Measurements from ENCODE around the gene CPEB2. TPM values are rescaled to one million over a fixed set of nuclear protein-coding genes. Genes with fewer than 3 reads are reported as not detected.

Gene CPEB2
- total and polyA plus RNA-seq, 2 of the 8 experiments (the other 6 are each of a cell fraction or from before 2014, with no cell fraction given): 0.39 to 1.9 TPM

DNA sequence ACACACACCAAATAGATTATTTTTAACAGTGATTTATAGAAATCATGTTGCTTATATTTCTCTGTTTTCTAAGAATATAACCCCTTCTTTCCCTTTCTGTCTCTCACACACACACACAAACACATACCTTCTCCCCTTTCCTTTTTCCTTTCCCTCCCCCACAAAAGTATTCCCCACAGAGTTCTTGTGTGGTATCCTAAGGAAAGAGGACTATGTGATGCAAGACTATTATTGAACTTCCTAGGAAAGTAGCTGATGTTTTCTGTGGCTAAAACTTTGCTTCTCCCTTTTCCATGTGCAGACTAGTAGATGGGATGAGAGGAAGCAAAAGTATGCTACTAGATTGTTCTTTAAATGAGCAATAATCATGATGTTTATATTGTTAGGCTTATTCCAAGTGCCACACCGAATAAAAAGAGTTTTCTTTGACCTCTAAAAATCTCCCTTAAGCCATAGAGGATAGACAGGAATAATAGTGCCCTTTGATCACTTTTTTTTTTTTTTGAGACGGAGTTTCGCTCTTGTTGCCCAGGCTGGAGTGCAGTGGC, 38.7 kb downstream of the CPEB2 start:
- Histone ChIP-seq H3K79me1 (ENCODE audit: low read depth, low read length) (no peaks in the 10 kb centered on the region), H3K27ac (ENCODE audit: low read depth, low read length) (no peak overlapping the region), H3K23me2 (ENCODE audit: low read depth, low read length) (no peaks in the 10 kb centered on the region), H3K9ac (replicated peaks in 1 of 4; ENCODE audit: extremely low read depth in 1 of 4, low read depth in 3 of 4, low read length in 3 of 4) (no peak overlapping the region), H3K56ac (replicated peaks; ENCODE audit: insufficient read length, low read depth, low read length) (no peak overlapping the region), H4K8ac (ENCODE audit: extremely low read depth, insufficient read depth, low read length) (no peak overlapping the region), H3K27me3 (replicated peaks in 1 of 4; ENCODE audit: control insufficient read depth in 3 of 4, extremely low read depth in 1 of 4, insufficient read depth in 3 of 4, low read length in 3 of 4) (no peaks in the 10 kb centered on the region), H4K91ac (replicated peaks; ENCODE audit: insufficient read length, low read length) (no peak overlapping the region), H3K23ac (ENCODE audit: insufficient read length) (no peak overlapping the region), H3K4me3 (ENCODE audit: extremely low read depth in 1 of 4, insufficient read depth in 2 of 4, low read depth in 3 of 4, low read length in 4 of 4) (no peak overlapping the region), H3K9me3 (ENCODE audit: insufficient read depth in 2 of 2, low read depth in 1 of 2, low read length in 1 of 2) (no peaks in the 10 kb centered on the region), H4K5ac (ENCODE audit: insufficient read length, low read depth, low read length) (no peak overlapping the region), H3K4me2 (ENCODE audit: insufficient read depth in 1 of 2, low read depth in 2 of 2, low read length in 2 of 2) (no peak overlapping the region), H3K14ac (ENCODE audit: insufficient read length) (no peak overlapping the region), H2BK120ac (replicated peaks; ENCODE audit: low read depth, low read length) (no peak overlapping the region), H2BK5ac (ENCODE audit: low read depth, low read length) (no peak overlapping the region), H3K4me1 (replicated peaks in 1 of 4; ENCODE audit: control insufficient read depth in 3 of 4, insufficient read depth in 4 of 4, low read length in 3 of 4) (no peaks in the 10 kb centered on the region), H3K18ac (ENCODE audit: extremely low read depth, low read length) (no peak overlapping the region), H2AFZ (ENCODE audit: low read length) (no peak overlapping the region), H2BK20ac (ENCODE audit: low read length) (no peak overlapping the region), H4K20me1 (replicated peaks in 1 of 2; ENCODE audit: control insufficient read depth in 1 of 2, insufficient read depth in 2 of 2, low read length in 2 of 2) (no peaks in the 10 kb centered on the region), H2BK12ac (ENCODE audit: low read depth, low read length) (no peak overlapping the region), H2AK5ac (ENCODE audit: low read depth, low read length) (no peak overlapping the region), H3K36me3 (ENCODE audit: control insufficient read depth in 2 of 4, insufficient read depth in 4 of 4, low read length in 3 of 4) (no peaks in the 10 kb centered on the region), H2BK15ac (ENCODE audit: low read length) (no peak overlapping the region), H3K79me2 (ENCODE audit: control insufficient read depth in 1 of 2, insufficient read depth in 2 of 2, low read length in 2 of 2) (no peaks in the 10 kb centered on the region), H3K4ac (replicated peaks; ENCODE audit: insufficient read length, low read depth, low read length) (no peak overlapping the region)
- ChIA-PET POLR2A (ENCODE audit: partially characterized antibody) (no interaction called here), CTCF (ENCODE audit: partially characterized antibody) (interaction anchor here (0.7 to 1.4 kb wide), 2 partner anchors 121 to 122 kb away, joined by 3 read pairs; no protein-coding TSS in a partner anchor)
- TF ChIP-seq SRF (IDR thresholded peaks at IDR 0.05; ENCODE audit: low read depth, low read length) (no peak), EP300 (IDR thresholded peaks at IDR 0.05; ENCODE audit: borderline replicate concordance in 1 of 2, low read depth in 2 of 2, low read length in 2 of 2) (no peak)
- WGBS, 2 experiments (ENCODE audit: extremely low coverage in 1 of 2, insufficient coverage in 1 of 2, insufficient read length in 1 of 2, insufficient replicate concordance in 2 of 2, low coverage in 1 of 2, low lambda C conversion rate in 2 of 2, missing lambda C conversion rate in 1 of 2): 94% methylated on average over 3 of the region's 3 CpGs; no CpG with 5 or more reads in 1 of the 2 experiments
- DNase-seq (ENCODE audit: low read depth in 1 of 2, low spot score in 2 of 2): no peak
- no peak for FAIRE-seq

Data from H1 (cell line).